ENCODE measurements around the gene OR51E1. TPM values are rescaled to one million over a fixed set of nuclear protein-coding genes. Genes with fewer than 3 reads are reported as not detected.

The OR51E1 gene
- total RNA-seq: not detected

GRCh38 chr11:4643682-4644081 is at the start of gene OR51E1:
TSS of gene OR51E1 (plus strand) at chr11:4643982. CDS start at chr11:4652527, 8,545 bp downstream.
- ChIA-PET CTCF (no interaction called here), POLR2A (no interaction called here)

GRCh38 chr11:4605057-4605456 is 38.7 kb upstream of the OR51E1 start:
- CTCF ChIA-PET: interaction anchor here (0.6 kb wide), 1 partner anchor 8 kb away, joined by 6 read pairs; no protein-coding TSS in a partner anchor

GRCh38 chr11:4606231-4607015 is 37.4 kb upstream of the OR51E1 start:
- POLR2A ChIA-PET: no interaction called here
- CTCF ChIA-PET: no interaction called here

More at GRCh38 chr11:4605057-4605456, 38.7 kb upstream of the OR51E1 start:
- POLR2A ChIA-PET: no interaction called here

GRCh38 chr11:4607096-4607495 is 36.7 kb upstream of the OR51E1 start:
- ChIA-PET POLR2A (no interaction called here), CTCF (no interaction called here)

- ChIA-PET POLR2A (no interaction called here), CTCF (no interaction called here)
Measured at GRCh38 chr11:4607781-4608666, 35.8 kb upstream of the OR51E1 start, which contains the start of gene TRIM68. TSS of gene TRIM68 (minus strand) at chr11:4608231. CDS start at chr11:4605504, 2,727 bp downstream.

- ChIA-PET POLR2A (no interaction called here), CTCF (no interaction called here)
Measured at GRCh38 chr11:4610258-4610935, 33.4 kb upstream of the OR51E1 start.

- POLR2A ChIA-PET: no interaction called here
Measured at GRCh38 chr11:4611986-4612385, 31.8 kb upstream of the OR51E1 start.

GRCh38 chr11:4615856-4616444 is 27.8 kb upstream of the OR51E1 start:
- ChIA-PET POLR2A (no interaction called here), CTCF (interaction anchor here (0.6 to 0.7 kb wide), 2 partner anchors 14 to 20 kb away, joined by 3 to 5 read pairs; no protein-coding TSS in a partner anchor)

More at GRCh38 chr11:4611986-4612385, 31.8 kb upstream of the OR51E1 start:
- CTCF ChIA-PET: no interaction called here

GRCh38 chr11:4619514-4619913 is 24.3 kb upstream of the OR51E1 start:
- POLR2A ChIA-PET: no interaction called here

GRCh38 chr11:4626207-4627099 is 17.3 kb upstream of the OR51E1 start:
- CTCF ChIA-PET: interaction anchor here (0.8 to 3.0 kb wide), 2 partner anchors 11 to 15 kb away, joined by 3 to 13 read pairs; partner anchors contain the start of gene OR51D1
- POLR2A ChIA-PET: no interaction called here

More at GRCh38 chr11:4619514-4619913, 24.3 kb upstream of the OR51E1 start:
- CTCF ChIA-PET: no interaction called here

- ChIA-PET CTCF (interaction anchor here (1.0 to 2.9 kb wide), 9 partner anchors 9 to 449 kb away, joined by 3 to 13 read pairs (median 4); no protein-coding TSS in a partner anchor), POLR2A (no interaction called here)
Measured at GRCh38 chr11:4636136-4636535, 7.6 kb upstream of the OR51E1 start.

- ChIA-PET POLR2A (no interaction called here), CTCF (interaction anchor here (0.6 to 2.9 kb wide), 12 partner anchors 8 to 1171 kb away, joined by 3 to 13 read pairs (median 4); no protein-coding TSS in a partner anchor)
Measured at GRCh38 chr11:4636962-4637661, 6.7 kb upstream of the OR51E1 start, which contains the start of gene OR51D1. TSS of gene OR51D1 (plus strand) at chr11:4637477. CDS start at chr11:4639791, 2,314 bp downstream.

- CTCF ChIA-PET: interaction anchor here (0.6 to 2.9 kb wide), 4 partner anchors 11 to 450 kb away, joined by 3 to 13 read pairs (median 6); no protein-coding TSS in a partner anchor
Measured at GRCh38 chr11:4637662-4638047, 6.1 kb upstream of the OR51E1 start.

GRCh38 chr11:4639931-4640330 is 3.9 kb upstream of the OR51E1 start:
- POLR2A ChIA-PET: no interaction called here
- CTCF ChIA-PET: no interaction called here

More at GRCh38 chr11:4637662-4638047, 6.1 kb upstream of the OR51E1 start:
- POLR2A ChIA-PET: no interaction called here

GRCh38 chr11:4641501-4641900 is 2.3 kb upstream of the OR51E1 start:
- CTCF ChIA-PET: interaction anchor here (1.0 kb wide), 1 partner anchor 15 kb away, joined by 3 read pairs; no protein-coding TSS in a partner anchor
- POLR2A ChIA-PET: no interaction called here

GRCh38 chr11:4642043-4642442 is 1.7 kb upstream of the OR51E1 start:
- CTCF ChIA-PET: no interaction called here
- POLR2A ChIA-PET: no interaction called here

- POLR2A ChIA-PET: no interaction called here
- CTCF ChIA-PET: no interaction called here
Measured at GRCh38 chr11:4643076-4643475, 706 bp upstream of the OR51E1 start.

- CTCF ChIA-PET: no interaction called here
Measured at GRCh38 chr11:4644233-4644632, 451 bp downstream of the OR51E1 start.

More at GRCh38 chr11:4644233-4644632, 451 bp downstream of the OR51E1 start:
- POLR2A ChIA-PET: no interaction called here
